SK-N-SH (cell line): Measurements from ENCODE around the gene KHSRP.

ENCODE experiments used
- CHD2 ChIP-seq: fragments of 150-350 bp; IDR thresholded peaks from 2 replicates; pipeline ENCODE4 v1.6.1; 2018; ENCODE audit warnings: low read length; ENCODE audit not compliant: partially characterized antibody
- CTCF ChIP-seq: fragments of 200-600 bp; sonication (generic); IDR thresholded peaks from 2 replicates; pipeline ENCODE4 v1.6.1; 2017; ENCODE audit warnings: antibody characterized with exemption, mild to moderate bottlenecking, moderate library complexity
- MAX ChIP-seq: IDR thresholded peaks from 2 replicates; pipeline ENCODE4 v1.4.0; 2012; ENCODE audit warnings: low read depth
- PBX3 ChIP-seq: IDR thresholded peaks from 2 replicates; pipeline ENCODE4; 2012
- REST ChIP-seq: IDR thresholded peaks from 2 replicates; pipeline ENCODE4 v1.6.1; 2012; ENCODE audit warnings: mild to moderate bottlenecking, low read depth, low read length, moderate library complexity
- RFX5 ChIP-seq: IDR thresholded peaks from 2 replicates; pipeline ENCODE4 v1.6.1; 2012; ENCODE audit warnings: mild to moderate bottlenecking, improper control_type of control experiment, low read length
- SIN3A ChIP-seq: IDR thresholded peaks from 2 replicates; pipeline ENCODE4 v1.6.1; 2012; ENCODE audit warnings: low read depth, mild to moderate bottlenecking, low read length, moderate library complexity, borderline replicate concordance

GRCh38 chr19:6378486-6378885 lies 46.1 kb downstream of the KHSRP start:
- no peak for TF ChIP-seq SIN3A
- no peak for TF ChIP-seq CTCF
- no peak for TF ChIP-seq REST
- TF ChIP-seq RFX5, result no peak
- no peak for TF ChIP-seq CHD2
- no peak for TF ChIP-seq PBX3
- no peak for TF ChIP-seq MAX
